GM18909 (cell line): ENCODE data around the gene TOGARAM2.
A peak's percentile ranks its signal among the peaks of the same experiment; 100 is the strongest.
"Not testable (repeated sequence)": the region's sequence is repeated elsewhere in the genome, so short reads cannot be mapped to it uniquely, and the experiment has no call there.

Experiments
- ATAC-seq: cut with Tn5 transposase; IDR thresholded peaks from one replicate; pipeline ENCODE4 v1.9.1; 2021; ENCODE audit warnings: mild to moderate bottlenecking; ENCODE audit not compliant: unreplicated experiment, poor library complexity

TOGARAM2 gene

DNA sequence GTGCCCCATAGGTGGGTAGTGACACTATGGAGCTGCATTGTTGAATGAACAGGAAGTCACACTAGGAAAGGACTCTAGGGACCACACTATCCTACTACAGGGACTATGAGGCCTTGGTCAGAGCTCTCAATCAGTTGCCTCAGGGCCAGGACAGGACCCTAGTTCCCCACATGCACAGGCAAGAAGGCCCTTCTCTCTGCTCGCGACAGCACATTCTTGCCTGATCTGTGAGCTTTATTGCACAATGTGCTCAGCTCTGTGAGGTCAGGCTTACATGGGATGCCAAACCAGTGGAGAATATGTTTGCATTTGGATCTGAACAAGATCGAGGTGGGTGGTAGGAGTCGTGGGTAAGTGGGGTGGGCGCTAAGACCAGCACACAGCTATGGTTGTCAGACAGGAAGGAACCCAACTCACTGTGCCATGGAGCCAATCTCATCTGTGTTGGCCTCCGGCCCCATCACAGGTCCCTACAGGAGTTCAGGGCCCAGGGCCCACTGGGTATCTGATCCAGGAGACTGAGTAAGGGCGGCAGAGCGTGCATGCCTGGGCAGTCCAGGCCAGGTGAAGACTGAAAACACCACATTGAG lies 85.3 kb downstream of the TOGARAM2 start:
- ATAC-seq, result no peak

GRCh38 chr2:29066997-29067605 lies 86.0 kb downstream of the TOGARAM2 start:
- ATAC-seq, result no peak

DNA sequence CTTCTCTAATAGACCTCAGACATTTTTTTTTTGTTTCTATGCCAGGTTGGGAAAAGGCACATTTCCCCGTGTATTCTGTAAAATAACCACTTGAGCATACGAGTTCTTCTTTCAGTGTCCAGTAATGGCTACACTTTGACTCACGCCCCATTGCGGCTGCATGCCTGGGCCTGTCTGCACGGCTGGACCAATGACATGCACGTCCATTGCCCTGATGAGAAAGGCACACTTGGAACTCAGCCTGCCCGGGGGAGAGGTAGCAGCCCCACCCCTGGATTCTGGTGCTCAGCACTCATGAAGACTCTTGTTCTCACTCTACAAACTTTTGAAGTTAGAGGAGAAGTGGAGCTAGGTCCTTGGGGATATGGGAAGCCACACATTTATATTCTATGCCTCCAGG lies 87.4 kb downstream of the TOGARAM2 start:
- no peak for ATAC-seq

DNA sequence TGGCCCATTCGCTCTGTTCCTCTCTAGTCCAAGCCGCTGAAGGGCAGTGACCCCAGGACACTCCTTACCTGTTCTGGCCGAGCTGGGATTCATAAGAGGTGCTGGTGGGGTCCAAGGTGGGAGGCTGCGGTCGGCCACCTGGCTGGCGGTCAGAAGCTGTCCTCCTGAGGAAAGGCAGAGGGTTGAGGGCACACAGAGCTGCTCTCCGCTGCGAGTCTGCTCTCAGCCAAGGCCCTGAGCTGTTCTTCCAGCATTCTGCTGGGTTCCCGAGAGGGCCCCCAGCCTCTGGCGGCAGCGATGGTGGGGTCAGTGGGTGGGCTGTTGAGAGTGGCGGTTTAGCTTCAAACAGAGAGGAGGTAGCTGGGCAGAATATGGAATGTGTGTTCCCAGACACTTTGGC lies 89.4 kb downstream of the TOGARAM2 start:
- ATAC-seq, result no peak

- no peak for ATAC-seq
Measured at GRCh38 chr2:29071032-29071975, 90.2 kb downstream of the TOGARAM2 start.

GRCh38 chr2:29072251-29072650 lies 91.2 kb downstream of the TOGARAM2 start:
- ATAC-seq, result no peak

DNA sequence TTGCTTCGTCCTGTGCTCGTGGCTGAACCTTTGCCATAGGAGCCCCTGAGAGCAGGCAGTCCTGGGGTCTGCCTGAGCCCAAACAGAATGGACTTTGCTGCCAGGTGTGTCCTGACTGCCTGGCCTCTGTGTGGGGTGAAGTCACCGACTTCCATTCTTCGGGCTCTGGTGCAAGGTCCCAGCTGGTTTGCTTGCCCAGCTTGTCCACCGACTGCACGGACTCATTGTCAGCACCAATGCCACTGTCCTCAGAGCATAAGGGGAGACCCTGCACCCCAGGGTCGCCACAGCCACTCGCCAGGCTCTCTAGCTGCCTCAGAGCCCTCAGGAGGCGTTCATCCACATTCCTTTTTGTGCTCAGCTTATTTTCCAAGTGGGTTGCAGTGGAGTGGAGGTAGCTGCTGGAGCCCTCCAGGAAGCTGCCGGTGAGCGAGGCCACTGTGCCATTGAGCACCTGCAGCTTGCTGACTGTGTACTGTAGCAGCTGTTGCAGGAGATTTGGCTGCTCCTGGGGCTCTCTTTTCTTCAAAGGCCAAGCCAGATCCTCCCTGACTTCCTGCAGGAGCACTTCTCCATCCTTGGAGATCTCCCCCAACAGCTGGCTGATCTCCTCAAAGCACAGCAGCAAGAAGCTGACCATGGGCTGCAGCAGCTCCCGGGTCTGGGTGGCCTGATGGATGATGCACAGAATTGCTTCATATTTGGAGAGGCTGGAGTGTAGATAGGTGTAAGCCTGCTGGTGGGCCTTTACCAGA lies 92.0 kb downstream of the TOGARAM2 start:
- ATAC-seq, result no peak

- no peak for ATAC-seq
Measured at GRCh38 chr2:29073933-29074332, 92.8 kb downstream of the TOGARAM2 start.

DNA sequence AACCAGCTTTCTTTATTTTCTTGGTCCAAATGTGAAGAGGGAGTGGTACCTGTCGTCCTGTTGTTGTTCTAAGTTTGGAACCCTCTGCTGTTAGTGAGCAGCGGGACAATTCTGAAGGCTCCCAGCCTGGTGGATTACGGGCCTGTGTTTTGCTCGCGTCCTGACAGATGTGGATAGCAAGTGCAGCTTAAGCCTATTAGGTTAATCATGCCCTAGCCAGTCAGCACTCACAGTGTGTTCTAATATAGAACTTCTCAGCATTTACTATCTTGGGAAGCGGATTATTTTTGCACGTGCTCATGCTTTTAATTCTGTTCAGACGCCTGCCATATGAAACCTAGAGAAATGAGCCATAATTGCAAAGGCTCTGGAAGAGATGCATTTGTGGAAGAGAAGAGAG lies 93.3 kb downstream of the TOGARAM2 start, which contains the start of gene PCARE:
Gene PCARE (minus strand): TSS at position 113 of the 400 bp plus-strand sequence. CDS start 262 bp downstream, outside the sequence.
- no peak for ATAC-seq

DNA sequence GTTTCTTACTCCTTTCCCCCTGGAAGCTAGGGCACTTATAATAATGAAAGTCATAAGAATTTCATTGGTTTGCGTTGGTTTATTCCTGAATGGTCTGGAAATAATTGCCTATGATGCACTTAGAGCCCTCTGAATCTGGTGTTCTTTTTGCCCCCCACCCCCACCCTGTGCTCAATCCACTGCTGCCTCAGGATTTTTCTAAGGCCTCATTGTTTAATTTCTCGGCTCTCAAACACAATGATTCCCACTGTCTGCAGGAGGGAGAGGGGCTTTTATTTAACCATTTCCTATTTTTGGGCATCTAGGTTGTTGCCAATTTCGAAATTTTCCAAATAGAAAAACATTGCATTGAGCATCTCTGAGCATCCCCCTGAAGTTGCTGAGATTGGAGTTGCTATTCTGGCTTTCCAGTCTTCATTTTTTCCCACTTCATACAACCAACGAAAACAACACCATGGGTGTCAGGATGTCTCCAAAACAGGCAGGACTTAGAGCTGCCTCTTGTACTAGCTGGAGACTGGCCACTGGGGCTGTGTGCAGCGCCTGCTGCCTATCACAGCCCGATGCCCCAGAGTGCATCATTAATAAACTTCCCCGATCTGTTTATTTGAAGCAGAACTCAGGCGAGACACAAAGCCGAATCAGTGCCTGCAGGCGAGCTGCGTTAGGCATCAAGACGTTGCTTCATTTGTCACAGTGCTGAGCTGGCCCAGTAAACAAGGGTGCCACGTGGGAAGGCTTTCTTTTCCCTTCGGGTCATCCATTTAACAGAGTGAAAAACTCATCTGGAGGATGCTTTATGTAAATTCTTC lies 95.0 kb downstream of the TOGARAM2 start:
- no peak for ATAC-seq

- no peak for ATAC-seq
Measured at GRCh38 chr2:29079887-29080286, 98.8 kb downstream of the TOGARAM2 start.

DNA sequence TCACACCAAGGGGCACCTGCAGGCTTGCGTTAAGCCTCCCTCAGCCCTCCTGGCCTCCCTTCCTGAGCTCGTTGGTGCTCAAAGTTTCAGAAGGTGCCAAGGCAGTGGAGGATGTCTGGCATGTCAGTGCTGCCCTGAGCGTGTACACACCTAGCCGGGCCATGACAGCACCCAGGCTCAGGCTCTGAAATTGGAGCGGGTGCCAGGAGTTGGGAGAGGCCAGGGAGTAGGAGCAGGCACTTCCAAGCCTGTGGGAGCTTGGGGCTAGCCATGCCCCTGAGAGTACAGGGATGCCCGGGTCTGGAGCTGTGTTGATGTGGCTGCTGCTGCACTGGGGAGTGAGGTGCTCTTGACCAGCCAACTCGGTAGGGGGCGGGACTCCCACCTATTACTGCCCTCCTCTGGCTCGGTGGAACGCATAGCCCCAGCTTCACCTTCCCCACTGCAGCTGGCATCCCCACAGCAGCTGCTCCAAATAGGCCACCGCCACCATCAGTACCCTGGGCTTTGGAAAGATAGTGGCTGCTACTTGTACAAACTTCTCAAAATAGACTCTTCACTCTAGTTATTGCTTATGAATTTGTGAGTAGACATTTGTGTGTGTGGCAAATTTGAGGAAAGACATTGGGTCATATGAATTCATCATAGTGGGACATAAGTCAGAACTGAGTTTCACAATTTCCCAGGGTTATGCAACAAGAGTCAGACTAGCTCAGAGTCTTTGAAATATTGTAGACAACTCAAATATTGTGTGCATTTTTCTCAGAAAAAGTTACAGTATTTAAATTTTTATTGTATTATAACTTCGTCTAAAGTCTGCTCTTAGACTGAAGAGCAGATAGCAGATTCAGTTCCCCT lies 100.0 kb downstream of the TOGARAM2 start:
- ATAC-seq, result no peak

- ATAC-seq, result peak; percentile 64
Measured at GRCh38 chr2:29082804-29083495, 101.9 kb downstream of the TOGARAM2 start.

- no peak for ATAC-seq
Measured at GRCh38 chr2:29084554-29084953, 103.5 kb downstream of the TOGARAM2 start.

DNA sequence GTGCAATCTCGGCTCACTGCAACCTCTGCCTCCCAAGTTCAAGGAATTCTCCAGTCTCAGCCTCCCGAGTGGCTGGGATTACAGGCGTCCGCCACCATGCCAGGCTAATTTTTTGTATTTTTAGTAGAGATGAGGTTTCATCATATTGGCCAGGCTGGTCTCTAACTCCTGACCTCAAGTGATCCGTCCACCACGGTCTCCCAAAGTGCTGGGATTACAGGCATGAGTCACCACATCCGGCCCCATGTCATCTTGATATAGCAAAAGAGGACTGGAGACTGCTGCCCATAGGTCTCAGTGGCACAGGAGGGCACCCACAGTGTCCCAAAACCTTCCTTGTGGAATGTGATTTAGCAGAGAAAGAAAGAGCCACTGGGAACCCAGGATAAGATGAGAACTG lies 109.2 kb downstream of the TOGARAM2 start:
- ATAC-seq, result not testable (repeated sequence)

DNA sequence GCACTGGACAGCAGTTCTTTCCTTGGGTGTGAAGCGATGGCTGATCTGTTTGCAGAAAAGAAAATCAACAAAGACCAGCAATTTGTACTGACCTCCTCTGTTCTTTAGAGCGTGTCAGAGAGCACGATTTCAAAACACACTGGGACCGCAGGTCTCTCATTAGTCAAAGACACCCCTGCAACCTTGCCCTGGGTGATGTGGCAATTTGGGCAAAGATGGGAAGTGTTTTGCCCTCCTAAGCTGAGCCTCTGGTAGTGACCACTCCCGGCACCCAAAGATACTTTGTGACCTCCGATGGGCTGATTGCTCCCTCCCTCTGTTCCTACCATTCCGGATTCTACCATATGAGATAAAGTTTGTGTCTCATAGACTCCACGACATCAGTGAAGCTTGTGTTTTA lies 115.9 kb downstream of the TOGARAM2 start:
- no peak for ATAC-seq

DNA sequence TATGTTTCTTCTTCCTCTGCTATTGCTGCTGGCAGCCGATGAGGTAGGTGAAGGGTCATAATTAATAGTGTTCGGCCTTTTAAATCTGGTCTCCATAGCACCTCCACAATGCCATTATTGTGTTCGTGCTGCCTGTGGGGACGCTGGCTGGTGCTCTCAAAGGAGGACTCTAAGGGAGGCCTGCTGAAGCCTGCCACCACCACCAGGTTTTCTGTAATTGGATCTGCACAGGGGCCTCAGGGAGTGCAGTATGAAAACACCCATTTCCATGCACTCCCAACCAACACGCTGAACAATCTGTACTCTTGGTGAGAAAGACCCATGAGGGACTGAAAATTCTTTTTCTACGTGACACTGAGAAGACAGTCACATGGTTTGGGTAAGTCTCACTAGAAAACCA lies 116.5 kb downstream of the TOGARAM2 start:
- no peak for ATAC-seq

DNA sequence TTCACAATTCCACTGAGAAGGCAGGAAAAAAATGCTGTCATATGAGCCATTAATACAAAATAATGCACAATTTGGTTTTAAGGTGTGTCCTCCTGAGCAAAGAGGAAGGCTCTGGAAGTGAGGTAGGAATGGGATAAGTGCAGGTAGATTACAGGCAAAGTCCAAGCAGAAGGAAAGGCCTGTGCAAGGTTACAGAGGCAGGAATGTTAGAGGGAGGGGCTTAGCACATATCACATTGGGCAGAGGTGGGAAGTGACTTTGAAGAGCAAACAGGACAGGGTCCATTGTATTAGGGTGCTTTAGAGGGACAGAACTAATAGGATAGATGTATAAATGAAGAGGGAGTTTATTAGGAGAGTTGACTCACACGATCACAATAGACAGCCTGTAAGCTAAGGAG lies 119.5 kb downstream of the TOGARAM2 start:
- no peak for ATAC-seq
